ENCODE results near the gene RUVBL2.

Gene RUVBL2

GRCh38 chr19:49064029-49064629, 70.4 kb downstream of the RUVBL2 start:
- in situ Hi-C loops (cut with MboI; ENCODE audit: low pct_unique_long_range_greater_than_20kb, low sequenced_read_pairs), result no loop called here
- no peak for DNase-seq

DNA sequence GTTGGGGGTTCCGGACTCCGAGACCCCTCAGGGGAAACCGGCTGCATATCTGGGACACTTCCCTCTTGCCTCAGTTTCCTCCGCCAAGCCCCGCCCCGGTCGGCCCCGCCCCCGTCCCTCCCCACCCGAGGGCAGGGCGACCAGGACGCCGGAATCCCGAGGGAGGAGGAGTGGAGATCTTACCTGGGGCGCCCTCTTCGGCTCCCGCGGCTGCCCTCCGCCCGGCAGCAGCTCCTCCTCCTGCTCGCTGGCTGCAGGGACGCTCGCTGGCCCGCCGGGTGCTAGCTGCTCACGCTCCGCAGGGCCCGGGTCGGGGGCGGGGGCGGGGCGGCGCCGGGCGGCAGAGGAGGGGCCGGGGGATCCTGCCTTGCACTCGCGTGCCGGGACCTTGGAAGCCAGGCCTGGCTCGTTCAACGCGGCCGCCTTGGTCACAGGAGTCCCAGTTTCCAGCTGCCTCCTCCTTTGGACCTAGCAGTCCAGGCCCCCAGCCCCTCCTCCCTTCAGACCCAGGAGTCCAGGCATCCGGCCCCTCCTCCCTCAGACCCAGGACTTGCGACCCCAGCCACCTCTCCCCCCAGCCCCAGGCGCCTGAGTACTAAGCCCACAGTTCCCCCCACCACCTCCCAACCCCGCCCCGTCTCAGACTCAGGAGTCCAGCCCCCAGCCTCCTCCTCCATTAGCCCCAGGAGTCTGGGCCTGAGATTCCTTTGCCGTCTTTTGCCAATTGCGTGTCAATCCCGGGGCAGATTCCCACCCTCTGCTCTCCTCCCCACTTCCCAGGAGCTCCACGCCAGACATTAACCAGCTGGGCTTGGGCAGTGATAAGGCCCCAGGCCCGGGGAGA, 71.3 kb downstream of the RUVBL2 start, which contains the start of gene NTF4:
TSS of gene NTF4 (minus strand) at position 51 of the 844 bp plus-strand sequence. CDS start 2,821 bp downstream, outside the sequence.
- no peak for DNase-seq
- in situ Hi-C loops (cut with MboI; ENCODE audit: low pct_unique_long_range_greater_than_20kb, low sequenced_read_pairs), result no loop called here
